ENCODE measurements around the gene GOLPH3. TPM values are rescaled to one million over a fixed set of nuclear protein-coding genes. Genes with fewer than 3 reads are reported as not detected.

The GOLPH3 gene
- total RNA-seq, 1 experiment from 2014 or later: 98.7 TPM

DNA sequence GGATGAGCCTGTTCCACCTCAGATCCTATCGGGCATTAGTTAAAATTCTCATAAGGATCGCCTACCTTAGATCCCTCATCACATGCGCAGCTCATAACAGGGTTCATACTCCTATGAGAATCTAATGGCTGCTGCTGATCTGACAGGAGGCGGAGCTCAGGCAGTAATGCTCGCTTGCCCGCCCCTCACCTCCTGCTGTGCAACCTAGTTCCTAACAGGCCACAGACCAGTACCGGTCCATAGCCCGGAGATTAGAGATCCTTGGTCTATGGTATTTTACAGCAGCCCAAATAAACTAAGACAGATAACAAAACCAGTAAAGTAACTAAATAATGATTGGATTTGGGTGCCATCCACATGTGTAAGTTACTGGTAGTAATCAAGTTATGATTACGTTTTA, 17.5 kb downstream of the GOLPH3 start:
- H4K20me1 ChIP-seq (ENCODE audit: control insufficient read depth, insufficient read depth, insufficient read length): no peaks in the 10 kb centered on the region
- H3K27me3 Mint-ChIP-seq (ENCODE audit: low read depth): no peaks in the 10 kb centered on the region
- H3K4me1 ChIP-seq (ENCODE audit: insufficient read depth, low read length): peaks cover 3% of the 10 kb centered on the region; the same call in 1 of the 2 replicates
- no peak overlapping the region for H3K23ac ChIP-seq (ENCODE audit: insufficient read length, low read depth, low read length)
- no peak overlapping the region for H4K5ac ChIP-seq (ENCODE audit: insufficient read length, low read depth, low read length)
- H3K23me2 ChIP-seq (ENCODE audit: insufficient read length, low read depth, low read length, poor library complexity, severe bottlenecking): peaks cover 5% of the 10 kb centered on the region
- no peak overlapping the region for H3K18ac ChIP-seq (ENCODE audit: insufficient read length, low read depth, low read length)
- H3K79me1 ChIP-seq (ENCODE audit: insufficient read depth, low read depth, low read length, poor library complexity, severe bottlenecking): peaks cover 12% of the 10 kb centered on the region
- H2BK20ac ChIP-seq (ENCODE audit: low read depth, low read length, poor library complexity, severe bottlenecking): no peak overlapping the region
- no peak overlapping the region for H2BK15ac ChIP-seq (ENCODE audit: low read depth, low read length)
- TF ChIP-seq, protein P1, sequence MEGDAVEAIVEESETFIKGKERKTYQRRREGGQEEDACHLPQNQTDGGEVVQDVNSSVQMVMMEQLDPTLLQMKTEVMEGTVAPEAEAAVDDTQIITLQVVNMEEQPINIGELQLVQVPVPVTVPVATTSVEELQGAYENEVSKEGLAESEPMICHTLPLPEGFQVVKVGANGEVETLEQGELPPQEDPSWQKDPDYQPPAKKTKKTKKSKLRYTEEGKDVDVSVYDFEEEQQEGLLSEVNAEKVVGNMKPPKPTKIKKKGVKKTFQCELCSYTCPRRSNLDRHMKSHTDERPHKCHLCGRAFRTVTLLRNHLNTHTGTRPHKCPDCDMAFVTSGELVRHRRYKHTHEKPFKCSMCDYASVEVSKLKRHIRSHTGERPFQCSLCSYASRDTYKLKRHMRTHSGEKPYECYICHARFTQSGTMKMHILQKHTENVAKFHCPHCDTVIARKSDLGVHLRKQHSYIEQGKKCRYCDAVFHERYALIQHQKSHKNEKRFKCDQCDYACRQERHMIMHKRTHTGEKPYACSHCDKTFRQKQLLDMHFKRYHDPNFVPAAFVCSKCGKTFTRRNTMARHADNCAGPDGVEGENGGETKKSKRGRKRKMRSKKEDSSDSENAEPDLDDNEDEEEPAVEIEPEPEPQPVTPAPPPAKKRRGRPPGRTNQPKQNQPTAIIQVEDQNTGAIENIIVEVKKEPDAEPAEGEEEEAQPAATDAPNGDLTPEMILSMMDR (conservative IDR thresholded peaks at IDR 0.05): no peak
- peaks cover 6 to 15% (median 8%) of the 10 kb centered on the region in 3 experiments; a peak in 5 of 7 replicates for H3K36me3 Mint-ChIP-seq (ENCODE audit: insufficient read depth in 1 of 3, low read depth in 3 of 3)
- no peak overlapping the region for H3K14ac ChIP-seq (ENCODE audit: insufficient read depth, low read length)
- H3K4ac ChIP-seq (ENCODE audit: low read depth, low read length): no peak overlapping the region
- H2BK120ac ChIP-seq (ENCODE audit: low read depth, low read length, poor library complexity, severe bottlenecking): no peak overlapping the region
- no CpG with 5 or more reads among the region's 9 CpGs for WGBS (ENCODE audit: extremely low coverage, insufficient read length, low lambda C conversion rate)
- H3K9me3 Mint-ChIP-seq: 0 out of 5 replicates have a peak, but pooled peaks cover 0 to 4% of the 10 kb centered on the region in 2 experiments
- peaks cover 54% of the 10 kb centered on the region for H3K79me2 ChIP-seq (ENCODE audit: insufficient read depth, low read length)
- H4K91ac ChIP-seq (ENCODE audit: insufficient read length, low read depth, low read length): no peak overlapping the region
- no peak for DNase-seq
- no peak overlapping the region for H2BK12ac ChIP-seq (ENCODE audit: insufficient read length, low read depth, low read length)
- H3K4me3 Mint-ChIP-seq: no peak overlapping the region
- H4K8ac ChIP-seq (replicated peaks; ENCODE audit: insufficient read length, low read depth, low read length): no peak overlapping the region
- no peak overlapping the region for H3K27ac Mint-ChIP-seq
- peaks cover 7 to 12% of the 10 kb centered on the region in 2 experiments for H3K4me1 Mint-ChIP-seq
- no peak overlapping the region for H3K4me2 ChIP-seq (ENCODE audit: insufficient read depth, insufficient read length, low read length)
- no peaks in the 10 kb centered on the region for H3K27me3 ChIP-seq (ENCODE audit: insufficient read depth, low read length)
- H2BK5ac ChIP-seq (ENCODE audit: insufficient read length, low read length): no peak overlapping the region
- H3K9ac ChIP-seq (ENCODE audit: extremely low read depth, insufficient read length, low read length): no peak overlapping the region
- H3K27ac ChIP-seq (ENCODE audit: insufficient read length, low read depth, low read length): no peak overlapping the region
- H2AK5ac ChIP-seq (ENCODE audit: insufficient read length, low read length): no peak overlapping the region
- no peak overlapping the region for H2AFZ ChIP-seq (ENCODE audit: low read length)
- H3K56ac ChIP-seq (ENCODE audit: insufficient read length, low read depth, low read length): no peak overlapping the region
- no peaks in the 10 kb centered on the region for H3K9me3 ChIP-seq (ENCODE audit: control insufficient read depth, low read depth, low read length)
- H3T11ph ChIP-seq (ENCODE audit: low read length): no peak overlapping the region

All from H9 (cell line).